Endodermal cell (in vitro differentiated cells): Measurements from ENCODE around the gene GLDN. TPM values are rescaled to one million over a fixed set of nuclear protein-coding genes. Genes with fewer than 3 reads are reported as not detected.

Experiments used
- DNase-seq: peaks from one replicate; pipeline ENCODE4 v3.0.0-alpha.2; 2017
- H3K27ac ChIP-seq: 2 replicates; pipeline ENCODE4 v1.5.1; 2013; ENCODE audit warnings: mild to moderate bottlenecking, low read depth, low read length, moderate library complexity
- H3K27me3 ChIP-seq: 2 replicates; pipeline ENCODE4 v1.6.1; 2013; ENCODE audit warnings: mild to moderate bottlenecking, low read length, moderate library complexity; ENCODE audit not compliant: insufficient read depth, control insufficient read depth, poor library complexity, severe bottlenecking
- H3K36me3 ChIP-seq: 2 replicates; pipeline ENCODE4 v1.7.0; 2013; ENCODE audit warnings: mild to moderate bottlenecking, low read length, moderate library complexity; ENCODE audit not compliant: control insufficient read depth, insufficient read depth
- H3K4me1 ChIP-seq: one replicate; pipeline ENCODE4 v1.7.0; 2013; ENCODE audit warnings: low read length; ENCODE audit not compliant: control insufficient read depth, insufficient read depth
- H3K4me3 ChIP-seq: 2 replicates; pipeline ENCODE4 v1.5.1; 2013; ENCODE audit warnings: mild to moderate bottlenecking, low read length, moderate library complexity
- H3K9ac ChIP-seq: 2 replicates; pipeline ENCODE4 v1.6.1; 2013; ENCODE audit warnings: mild to moderate bottlenecking, low read length, moderate library complexity; ENCODE audit not compliant: poor library complexity, severe bottlenecking; ENCODE audit errors: extremely low read depth
- H3K9me3 ChIP-seq: 2 replicates; pipeline ENCODE4 v1.6.1; 2013; ENCODE audit warnings: mild to moderate bottlenecking, low read length, moderate library complexity; ENCODE audit not compliant: control insufficient read depth
- H3K27ac Mint-ChIP-seq: 2 replicates; pipeline ENCODE4 v1.8.0; 2020; ENCODE audit warnings: mixed read lengths
- H3K27me3 Mint-ChIP-seq: 2 replicates; pipeline ENCODE4 v1.8.0; 2021; ENCODE audit warnings: mild to moderate bottlenecking, mixed read lengths; ENCODE audit not compliant: insufficient read depth
- H3K36me3 Mint-ChIP-seq: 2 replicates; pipeline ENCODE4 v1.8.0; 2020; ENCODE audit warnings: low read depth, mixed read lengths
- H3K4me1 Mint-ChIP-seq: 2 replicates; pipeline ENCODE4 v1.8.0; 2020; ENCODE audit warnings: mixed read lengths
- H3K4me3 Mint-ChIP-seq: 2 replicates; pipeline ENCODE4 v1.8.0; 2020; ENCODE audit warnings: mild to moderate bottlenecking, moderate library complexity, mixed read lengths
- H3K9me3 Mint-ChIP-seq: 2 replicates; pipeline ENCODE4 v1.8.0; 2020; ENCODE audit warnings: mild to moderate bottlenecking, mixed read lengths
- CTCF ChIP-seq: fragments of 200-600 bp; sonication (generic); conservative IDR thresholded peaks from 2 replicates; pipeline ENCODE4 v1.5.0; 2021; ENCODE audit warnings: antibody characterized with exemption, mild to moderate bottlenecking
- WGBS, 2 experiments: methylation state at CpG; one replicate each; pipeline versions ENCODE4 v1.1.5 to v1.1.7; 2013; ENCODE audit warnings: missing lambda C conversion rate in 2 of 2, mixed read lengths in 1 of 2; ENCODE audit not compliant: insufficient coverage in 1 of 2, insufficient read length in 1 of 2; 5-methylcytosine and 5-hydroxymethylcytosine counted together
- total RNA-seq, 2 donors: library from RNA; stranded (reverse); fragmentation: NEBNext Ultra II Directional in 1 of 2; extraction: Animal tissue kit (Norgen Biotek cat#: 25700) in 1 of 2; gene quantifications; 2 replicates in 1 of 2; 3 replicates in 1 of 2; pipeline ENCODE4 v1.2.1, GENCODE V29; 2021

GLDN gene
- total RNA-seq, 2 donors from 2014 or later = 0.62 to 1.7 TPM

DNA sequence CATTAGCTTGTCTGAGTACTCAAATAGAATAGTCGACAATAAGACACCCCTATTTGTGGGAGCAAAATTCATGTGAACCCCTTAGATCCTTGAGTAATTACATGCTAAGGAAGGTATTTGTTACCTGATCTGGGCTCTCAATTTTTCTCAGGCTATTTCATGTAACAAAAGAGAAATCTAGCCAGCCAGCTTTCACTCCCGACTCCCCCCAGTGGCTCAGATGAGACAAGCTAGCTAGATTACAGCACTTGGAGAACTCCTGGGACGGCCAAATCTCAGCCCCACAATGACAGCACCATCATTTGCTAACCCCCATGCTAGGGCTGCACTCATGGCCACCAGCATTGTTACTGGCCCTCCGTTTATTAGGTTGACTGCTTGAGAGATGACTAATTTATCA, 41.3 kb downstream of the GLDN start:
- TF ChIP-seq CTCF = peak; percentile 75
- H3K4me3 ChIP-seq = no peak overlapping the region
- Mint-ChIP-seq H3K4me3 (no peak overlapping the region), H3K4me1 (no peaks in the 10 kb centered on the region), H3K27ac (no peak overlapping the region), H3K9me3 (no peaks in the 10 kb centered on the region), H3K27me3 (peaks cover 42% of the 10 kb centered on the region), H3K36me3 (no peaks in the 10 kb centered on the region)
- H3K9ac ChIP-seq = no peak overlapping the region
- no peaks in the 10 kb centered on the region for H3K9me3 ChIP-seq
- no peak overlapping the region for H3K27ac ChIP-seq
- WGBS, 2 experiments = 41 to 50% methylated on average over 1 to 4 of the region's 4 CpGs
- no peaks in the 10 kb centered on the region for H3K4me1 ChIP-seq
- peaks cover 25% of the 10 kb centered on the region for H3K27me3 ChIP-seq
- H3K36me3 ChIP-seq = no peaks in the 10 kb centered on the region
- DNase-seq = peak; percentile 86

DNA sequence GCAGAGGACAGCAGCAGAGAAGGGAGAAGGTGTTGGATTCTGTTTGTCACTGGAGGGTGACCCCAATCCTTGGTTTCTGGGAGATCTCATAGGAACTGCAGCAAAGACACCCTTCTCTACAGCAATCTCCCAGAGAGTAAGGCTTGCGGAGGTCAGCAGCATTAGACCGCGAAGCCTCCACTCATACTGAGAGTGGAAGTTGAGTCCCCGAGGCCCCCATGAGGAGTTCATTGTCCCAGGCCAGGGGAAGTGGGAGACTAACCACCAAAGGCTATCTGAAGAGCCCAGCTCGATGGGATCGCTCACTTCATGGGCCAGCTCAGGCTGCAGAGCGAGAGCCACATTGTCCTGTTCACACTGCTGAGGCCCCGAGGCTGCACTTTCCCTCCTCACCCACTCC, 44.6 kb downstream of the GLDN start:
- H3K4me1 Mint-ChIP-seq = peaks cover 5% of the 10 kb centered on the region
- Histone ChIP-seq H3K27me3 (peaks cover 6% of the 10 kb centered on the region), H3K4me1 (peaks cover 4% of the 10 kb centered on the region), H3K9ac (no peak overlapping the region), H3K9me3 (no peaks in the 10 kb centered on the region), H3K4me3 (no peak overlapping the region), H3K36me3 (no peaks in the 10 kb centered on the region), H3K27ac (no peak overlapping the region)
- H3K4me3 Mint-ChIP-seq = no peak overlapping the region
- H3K36me3 Mint-ChIP-seq = no peaks in the 10 kb centered on the region
- H3K9me3 Mint-ChIP-seq = no peaks in the 10 kb centered on the region
- no peak for TF ChIP-seq CTCF
- no peak for DNase-seq
- H3K27me3 Mint-ChIP-seq = peaks cover 18% of the 10 kb centered on the region
- no peak overlapping the region for H3K27ac Mint-ChIP-seq
- 92 to 96% methylated on average over 4 to 8 of the region's 8 CpGs for WGBS, 2 experiments

DNA sequence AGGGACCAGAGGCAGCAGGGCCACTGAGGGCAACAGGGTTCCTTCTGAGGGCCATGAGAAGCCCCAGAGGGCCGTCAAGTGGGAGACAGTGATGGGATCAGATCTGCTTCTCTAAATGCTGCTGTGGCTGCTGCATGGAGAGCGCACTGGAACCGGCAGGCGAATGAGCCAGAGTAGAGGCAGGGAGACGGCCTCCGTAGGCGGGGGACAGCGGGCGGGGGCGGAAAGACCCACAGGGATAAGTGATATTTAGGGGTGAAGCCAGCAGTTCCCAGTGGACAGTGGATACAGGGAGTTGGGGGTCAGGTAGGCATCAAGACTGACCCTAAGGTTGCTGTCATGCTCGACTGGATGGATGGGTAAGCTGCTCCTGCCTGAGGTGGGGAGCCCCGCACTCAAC, 45.0 kb downstream of the GLDN start:
- H3K27ac ChIP-seq = no peak overlapping the region
- H3K27me3 ChIP-seq = peaks cover 5% of the 10 kb centered on the region
- H3K4me3 Mint-ChIP-seq = no peak overlapping the region
- peaks cover 7% of the 10 kb centered on the region for H3K4me1 ChIP-seq
- no peaks in the 10 kb centered on the region for H3K36me3 ChIP-seq
- no peak for DNase-seq
- WGBS, 2 experiments = 91 to 100% methylated on average over 4 to 12 of the region's 12 CpGs
- no peak overlapping the region for H3K9ac ChIP-seq
- H3K9me3 Mint-ChIP-seq = peaks cover 4% of the 10 kb centered on the region
- H3K4me3 ChIP-seq = no peak overlapping the region
- H3K27ac Mint-ChIP-seq = no peak overlapping the region
- no peaks in the 10 kb centered on the region for H3K9me3 ChIP-seq
- no peaks in the 10 kb centered on the region for H3K36me3 Mint-ChIP-seq
- H3K27me3 Mint-ChIP-seq = peaks cover 18% of the 10 kb centered on the region
- H3K4me1 Mint-ChIP-seq = peaks cover 5% of the 10 kb centered on the region
- TF ChIP-seq CTCF = no peak
